SU-DHL-6 (cell line): ENCODE measurements around the gene SWT1.

Source experiments
- CTCF ChIP-seq: fragments of 200-600 bp; sonication (generic); IDR thresholded peaks from one replicate; pipeline ENCODE4 v1.5.1; 2017; ENCODE audit warnings: antibody characterized with exemption, mild to moderate bottlenecking, low read length, moderate library complexity; ENCODE audit not compliant: insufficient read depth, poor library complexity, severe bottlenecking
- EZH2phosphoT487 ChIP-seq: fragments of 200-600 bp; sonication (generic), shearing (Covaris generic); conservative IDR thresholded peaks from 2 replicates; pipeline ENCODE4 v1.6.1; 2018; ENCODE audit warnings: mild to moderate bottlenecking, antibody characterized with exemption, low read length, moderate library complexity, mixed read lengths

- TF ChIP-seq CTCF (no peak), EZH2phosphoT487 (no peak)
Observed at GRCh38 chr1:185309566-185309965, 152.6 kb downstream of the SWT1 start.
